Fibroblast of lung (primary cell): ENCODE results near the gene SMC1B.

Experiments used
- CTCF ChIP-seq, 2 donors: IDR thresholded peaks in 1 of 2; conservative IDR thresholded peaks in 1 of 2; 1 replicate in 1 of 2; 2 replicates in 1 of 2; pipeline ENCODE4 v1.5.1; 2011 to 2012; ENCODE audit warnings: low read length in 2 of 2, control low read depth in 1 of 2, inconsistent platforms in 1 of 2, low read depth in 1 of 2, mild to moderate bottlenecking in 1 of 2
- EZH2 ChIP-seq: IDR thresholded peaks from 2 replicates; pipeline ENCODE4 v1.5.1; 2012; ENCODE audit warnings: low read length, control low read depth, mild to moderate bottlenecking; ENCODE audit errors: missing control alignments

GRCh38 chr22:45340323-45340722 is 73.1 kb downstream of the SMC1B start:
- no peak for TF ChIP-seq EZH2
- no peak for TF ChIP-seq CTCF (conservative IDR thresholded peaks at IDR 0.05 in 1 of 2, IDR thresholded peaks at IDR 0.05 in 1 of 2; ENCODE audit: low read depth in 1 of 2, low read length in 2 of 2)
